Measurements from ENCODE around the gene LRRC70.
"Not testable (repeated sequence)": the region's sequence is repeated elsewhere in the genome, so short reads cannot be mapped to it uniquely, and the experiment has no call there.

Gene LRRC70

DNA sequence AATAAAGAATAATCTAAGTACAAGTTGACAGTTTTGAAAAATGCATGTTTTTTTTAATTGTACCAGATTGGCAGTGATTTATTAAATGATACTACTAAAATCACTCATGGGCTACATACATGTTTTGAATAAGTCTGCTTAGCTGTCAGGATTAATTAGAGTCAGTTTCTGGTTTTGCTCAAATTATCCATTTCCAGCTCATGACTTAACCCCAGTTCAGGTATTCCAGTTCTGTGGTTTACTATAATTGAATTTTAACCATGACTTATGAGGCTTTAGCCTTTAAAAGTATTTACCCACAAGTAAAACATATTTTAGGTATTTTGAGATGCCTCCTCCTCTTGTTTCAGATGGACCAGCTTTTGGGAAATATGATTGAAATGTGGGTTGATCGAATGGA lies 17.8 kb upstream of the LRRC70 start:
- in situ Hi-C loops (cut with MboI; ENCODE audit: low pct_unique_long_range_greater_than_20kb, low sequenced_read_pairs, unreplicated experiment), result no loop called here
- no peak for DNase-seq (ENCODE audit: low spot score)
- TF ChIP-seq, protein P1, sequence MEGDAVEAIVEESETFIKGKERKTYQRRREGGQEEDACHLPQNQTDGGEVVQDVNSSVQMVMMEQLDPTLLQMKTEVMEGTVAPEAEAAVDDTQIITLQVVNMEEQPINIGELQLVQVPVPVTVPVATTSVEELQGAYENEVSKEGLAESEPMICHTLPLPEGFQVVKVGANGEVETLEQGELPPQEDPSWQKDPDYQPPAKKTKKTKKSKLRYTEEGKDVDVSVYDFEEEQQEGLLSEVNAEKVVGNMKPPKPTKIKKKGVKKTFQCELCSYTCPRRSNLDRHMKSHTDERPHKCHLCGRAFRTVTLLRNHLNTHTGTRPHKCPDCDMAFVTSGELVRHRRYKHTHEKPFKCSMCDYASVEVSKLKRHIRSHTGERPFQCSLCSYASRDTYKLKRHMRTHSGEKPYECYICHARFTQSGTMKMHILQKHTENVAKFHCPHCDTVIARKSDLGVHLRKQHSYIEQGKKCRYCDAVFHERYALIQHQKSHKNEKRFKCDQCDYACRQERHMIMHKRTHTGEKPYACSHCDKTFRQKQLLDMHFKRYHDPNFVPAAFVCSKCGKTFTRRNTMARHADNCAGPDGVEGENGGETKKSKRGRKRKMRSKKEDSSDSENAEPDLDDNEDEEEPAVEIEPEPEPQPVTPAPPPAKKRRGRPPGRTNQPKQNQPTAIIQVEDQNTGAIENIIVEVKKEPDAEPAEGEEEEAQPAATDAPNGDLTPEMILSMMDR (IDR thresholded peaks at IDR 0.05; ENCODE audit: extremely low read depth, insufficient read depth, missing control alignments), result no peak

DNA sequence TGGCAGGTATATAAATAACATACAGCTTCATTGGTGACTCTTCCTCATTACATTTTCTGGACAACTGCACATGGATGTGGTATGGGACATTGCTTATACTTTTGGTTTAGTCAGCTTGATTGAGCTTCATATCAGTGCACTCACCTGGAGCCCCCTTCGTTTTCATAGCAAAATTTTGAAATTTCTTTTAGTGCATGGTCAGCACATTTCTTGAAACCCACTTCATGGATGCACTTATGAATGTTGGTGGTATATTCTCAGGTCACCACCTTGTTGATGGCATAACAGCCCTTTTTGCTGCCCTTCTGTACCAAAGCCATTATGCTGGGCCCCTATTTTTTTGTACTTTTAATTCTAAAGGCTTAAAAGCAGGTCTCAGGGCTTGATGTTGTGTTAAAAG lies 16.7 kb upstream of the LRRC70 start:
- no peak for DNase-seq (ENCODE audit: low spot score)
- in situ Hi-C loops (cut with MboI; ENCODE audit: low pct_unique_long_range_greater_than_20kb, low sequenced_read_pairs, unreplicated experiment), result no loop called here
- TF ChIP-seq, protein P1 (IDR thresholded peaks at IDR 0.05; ENCODE audit: extremely low read depth, insufficient read depth, missing control alignments), result no peak

DNA sequence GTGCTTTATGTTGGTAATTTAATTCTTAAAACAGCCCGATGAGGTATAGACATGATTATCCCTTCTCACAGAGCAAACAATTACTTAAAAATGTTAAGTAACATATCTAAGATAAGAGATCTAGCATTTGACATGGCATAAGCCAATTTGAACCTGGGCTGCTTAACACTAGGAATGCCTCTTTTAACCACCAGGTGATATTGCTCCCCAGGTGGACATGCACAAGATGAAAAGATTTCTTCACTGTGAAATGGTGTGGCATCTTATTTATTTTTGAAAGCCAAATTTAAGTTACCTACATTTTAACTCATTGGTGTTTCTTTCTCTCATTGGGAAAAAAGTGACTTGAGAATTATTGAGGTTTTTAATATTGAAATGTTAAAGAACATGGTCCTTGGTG lies 15.8 kb upstream of the LRRC70 start:
- TF ChIP-seq, protein P1 (IDR thresholded peaks at IDR 0.05; ENCODE audit: extremely low read depth, insufficient read depth, missing control alignments), result no peak
- no peak for DNase-seq (ENCODE audit: low spot score)
- in situ Hi-C loops (cut with MboI; ENCODE audit: low pct_unique_long_range_greater_than_20kb, low sequenced_read_pairs, unreplicated experiment), result no loop called here

DNA sequence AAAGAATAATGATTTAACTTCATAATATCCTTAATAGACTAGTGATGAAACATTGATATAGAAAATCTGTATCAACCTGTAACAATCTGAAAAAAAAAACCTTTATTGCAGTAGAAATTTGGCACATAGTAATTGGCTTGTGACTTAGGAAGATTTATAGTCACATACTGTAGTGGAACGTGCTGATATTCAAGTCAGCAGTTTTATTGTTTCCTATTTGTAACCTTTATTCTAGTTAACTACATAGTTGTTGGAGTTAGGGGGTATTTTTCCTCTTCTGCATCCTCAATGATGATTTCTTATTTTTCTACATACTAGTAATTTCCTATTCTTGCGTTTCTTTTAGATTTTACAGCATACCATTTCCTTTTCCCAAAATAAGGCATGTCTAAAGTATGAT lies 14.5 kb upstream of the LRRC70 start:
- TF ChIP-seq, protein P1 (IDR thresholded peaks at IDR 0.05; ENCODE audit: extremely low read depth, insufficient read depth, missing control alignments), result no peak
- in situ Hi-C loops (cut with MboI; ENCODE audit: low pct_unique_long_range_greater_than_20kb, low sequenced_read_pairs, unreplicated experiment), result no loop called here
- DNase-seq (ENCODE audit: low spot score), result no peak

DNA sequence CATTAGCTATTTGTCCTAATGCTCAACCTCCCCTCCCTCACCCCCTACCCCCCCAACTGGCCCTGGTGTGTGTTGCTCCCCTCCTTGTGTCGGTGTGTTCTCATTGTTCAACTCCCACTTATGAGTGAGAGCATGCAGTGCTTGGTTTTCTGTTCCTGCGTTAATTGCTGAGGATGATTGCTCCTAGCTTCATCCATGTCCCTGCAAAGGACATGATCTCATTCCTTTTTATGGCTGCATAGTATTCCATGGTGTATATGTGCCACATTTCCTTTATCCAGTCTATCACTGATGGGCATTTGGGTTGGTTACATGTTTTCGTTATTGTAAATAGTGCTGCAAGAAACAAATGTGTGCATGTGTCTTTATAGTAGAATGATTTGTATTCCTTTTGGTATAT lies 12.9 kb upstream of the LRRC70 start:
- DNase-seq (ENCODE audit: low spot score); in situ Hi-C loops (cut with MboI; ENCODE audit: low pct_unique_long_range_greater_than_20kb, low sequenced_read_pairs, unreplicated experiment): not testable (repeated sequence)

DNA sequence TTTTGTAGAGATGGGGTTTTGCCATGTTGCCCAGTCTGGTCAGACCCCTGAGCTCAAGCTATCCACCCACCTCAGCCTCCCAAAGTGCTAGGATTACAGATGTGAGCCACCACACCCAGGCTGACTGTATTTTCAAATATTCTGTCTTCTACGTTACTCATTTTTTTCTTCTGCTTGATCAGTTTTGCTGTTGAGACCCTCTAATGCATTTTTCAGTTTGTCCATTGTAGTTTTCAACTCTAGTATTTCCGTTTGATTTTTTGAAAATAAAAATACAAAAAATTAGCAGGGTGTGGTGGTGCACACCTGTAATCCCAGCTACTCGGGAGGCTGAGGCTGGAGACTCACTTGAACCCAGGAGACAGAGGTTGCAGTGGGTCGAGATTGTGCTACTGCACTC lies 10.5 kb upstream of the LRRC70 start:
- in situ Hi-C loops (cut with MboI; ENCODE audit: low pct_unique_long_range_greater_than_20kb, low sequenced_read_pairs, unreplicated experiment), result no loop called here
- TF ChIP-seq, protein P1 (IDR thresholded peaks at IDR 0.05; ENCODE audit: extremely low read depth, insufficient read depth, missing control alignments), result no peak
- no peak for DNase-seq (ENCODE audit: low spot score)

DNA sequence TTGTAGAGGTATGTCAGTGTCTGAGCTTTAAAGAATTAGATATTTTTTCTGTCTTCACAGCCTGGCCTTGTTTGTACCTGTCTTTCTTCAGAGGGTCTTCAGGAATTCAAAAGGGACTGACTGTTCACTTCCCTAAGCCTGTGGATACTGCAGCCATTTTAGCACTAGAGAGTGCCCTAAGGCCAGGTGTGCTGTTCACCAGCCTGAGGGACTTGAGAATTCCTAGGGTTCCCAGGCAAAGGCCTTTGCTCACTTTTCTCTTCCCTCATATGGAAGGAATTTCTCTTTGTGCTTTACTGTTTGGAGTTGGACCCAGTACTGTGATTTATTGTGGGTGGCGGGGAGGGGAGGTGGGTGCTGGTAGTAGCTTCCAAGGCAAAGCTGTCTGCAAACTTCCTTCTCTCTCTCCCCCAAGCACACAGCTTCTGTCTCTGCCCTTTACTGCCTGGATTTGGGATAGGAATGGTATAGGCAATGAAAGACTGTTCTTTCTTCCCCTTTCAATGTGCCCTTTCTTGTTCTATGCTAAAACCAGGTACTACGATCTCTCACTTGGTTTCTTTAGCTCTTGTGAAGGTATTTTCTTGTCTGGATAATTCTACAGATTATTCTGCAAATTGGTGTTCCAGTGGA lies 9.7 kb upstream of the LRRC70 start:
- in situ Hi-C loops (cut with MboI; ENCODE audit: low pct_unique_long_range_greater_than_20kb, low sequenced_read_pairs, unreplicated experiment), result no loop called here
- no peak for DNase-seq (ENCODE audit: low spot score)
- TF ChIP-seq, protein P1 (IDR thresholded peaks at IDR 0.05; ENCODE audit: extremely low read depth, insufficient read depth, missing control alignments), result no peak

Data from GM13977 (cell line).